NCI-H446 (cell line): ENCODE data around the gene BNC2.
"Not testable (repeated sequence)": the region's sequence is repeated elsewhere in the genome, so short reads cannot be mapped to it uniquely, and the experiment has no call there.

ENCODE experiments used
- DNase-seq, 2 experiments: peaks; one replicate each; lab custom pipeline; 2025; lab: John Stamatoyannopoulos, UW

Gene BNC2

GRCh38 chr9:16501141-16501540, 369.3 kb downstream of the BNC2 start:
- no peak for DNase-seq

GRCh38 chr9:16500386-16500785, 370.1 kb downstream of the BNC2 start:
- no peak for DNase-seq

DNA sequence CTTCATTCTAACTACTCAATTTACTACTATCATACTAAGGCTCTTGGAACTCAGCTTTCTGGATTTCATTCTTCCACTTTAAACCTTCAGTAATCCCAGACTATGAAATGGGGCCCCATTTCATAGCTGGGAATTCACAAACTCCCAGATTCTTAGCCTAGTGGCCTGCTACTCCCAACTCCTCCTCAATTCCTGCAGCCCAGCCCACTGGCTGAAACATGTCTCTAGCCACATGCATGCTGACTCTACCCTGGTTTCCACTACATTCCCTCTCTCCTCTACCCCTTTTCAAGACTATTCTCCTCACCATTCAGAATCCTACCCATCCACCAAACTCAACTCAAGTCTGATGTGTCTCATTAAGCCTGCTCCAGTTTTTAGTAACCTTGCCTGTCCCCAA, 370.6 kb downstream of the BNC2 start:
- no peak for DNase-seq

DNA sequence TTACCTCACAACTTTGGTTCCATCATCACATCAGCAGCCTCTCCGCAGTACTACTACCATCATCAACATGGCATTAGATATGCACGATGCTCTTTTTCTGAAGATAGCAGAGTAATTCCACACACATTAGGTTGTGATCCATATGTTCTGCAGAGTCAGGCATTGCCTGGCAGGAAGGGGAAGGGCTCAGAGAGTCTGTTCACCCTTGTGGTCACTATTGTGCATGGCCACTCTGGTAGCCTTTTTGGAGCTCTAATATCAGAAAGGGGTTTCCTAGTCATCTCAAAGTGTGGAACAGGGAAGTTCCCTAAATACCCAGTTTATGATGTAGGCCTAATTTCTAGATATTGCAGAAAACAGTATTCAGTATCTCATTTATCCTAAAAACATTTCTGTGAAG, 373.6 kb downstream of the BNC2 start:
- DNase-seq: no peak

- no peak for DNase-seq
These were observed 382.6 kb downstream of the BNC2 start for GRCh38 chr9:16487915-16488314.

DNA sequence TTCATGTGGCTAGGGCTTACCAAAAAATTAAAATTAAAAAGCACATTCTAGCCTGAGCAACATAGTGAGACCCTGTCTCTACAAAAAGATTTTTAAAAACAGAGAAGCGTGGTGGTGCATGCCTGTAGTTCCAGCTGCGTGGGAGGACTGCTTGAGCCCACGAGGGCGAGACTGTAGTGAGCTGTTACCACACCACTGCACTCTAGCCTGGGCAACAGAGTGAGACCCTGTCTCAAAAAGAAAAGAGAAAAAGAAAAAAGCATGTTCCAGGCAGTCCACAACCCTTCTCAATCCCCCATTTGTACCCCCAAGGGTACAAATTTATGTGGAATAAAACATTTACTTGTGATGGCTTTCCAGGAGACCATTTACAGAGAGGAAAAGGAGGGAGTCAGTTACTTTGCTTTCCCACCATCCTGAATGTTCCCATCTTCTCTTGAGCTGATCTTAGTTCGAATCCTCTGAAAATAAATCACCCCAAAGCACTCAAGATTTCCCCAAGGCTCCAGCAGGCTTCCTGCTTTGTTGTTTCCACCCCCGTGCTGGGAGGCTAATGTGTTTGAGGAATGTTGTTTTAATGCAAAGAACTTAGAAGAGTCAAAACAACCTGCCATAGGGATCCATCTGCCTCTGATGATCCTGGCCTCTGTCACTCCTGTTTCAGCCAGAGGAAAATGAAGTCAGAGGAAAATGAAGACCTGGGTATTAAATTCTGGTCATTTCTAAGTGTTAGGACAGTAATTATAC, 384.7 kb downstream of the BNC2 start:
- DNase-seq: no peak

DNA sequence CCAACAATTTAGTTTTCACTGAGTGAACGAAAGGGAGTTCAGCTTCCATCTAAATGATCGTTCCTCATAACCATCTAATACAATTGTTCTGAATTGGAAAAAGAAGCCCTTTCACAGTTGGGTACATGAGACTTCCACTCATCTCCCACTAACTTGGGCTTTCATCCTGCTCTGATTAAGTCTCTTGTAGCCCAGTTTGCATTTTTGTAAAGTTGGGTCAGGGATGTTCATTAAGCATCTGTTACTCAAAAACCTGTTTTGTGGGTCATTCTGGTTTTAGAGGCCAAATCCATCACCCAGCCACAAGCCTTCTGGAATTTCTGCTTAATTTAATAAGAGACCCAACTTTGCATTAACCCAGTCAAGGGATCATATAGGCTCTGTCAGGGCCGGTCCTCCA, 385.3 kb downstream of the BNC2 start:
- no peak for DNase-seq

DNA sequence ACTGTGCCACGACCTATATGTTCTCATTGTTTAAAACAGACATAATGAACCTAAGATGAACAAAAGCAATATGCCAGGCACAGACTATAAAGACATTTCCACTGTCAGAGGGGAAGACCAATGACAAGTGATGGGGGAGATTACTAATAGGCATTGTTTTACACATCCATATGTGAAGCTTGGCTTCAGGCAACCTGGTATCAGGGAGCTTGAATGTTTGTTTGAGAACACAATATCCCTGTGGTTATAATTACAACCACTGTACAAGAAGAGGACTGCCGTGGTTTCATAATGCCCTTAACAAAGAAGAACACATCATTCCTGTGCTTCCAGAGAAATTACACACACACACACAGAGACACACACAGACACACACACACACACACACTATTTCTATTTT, 385.7 kb downstream of the BNC2 start:
- no peak for DNase-seq

DNA sequence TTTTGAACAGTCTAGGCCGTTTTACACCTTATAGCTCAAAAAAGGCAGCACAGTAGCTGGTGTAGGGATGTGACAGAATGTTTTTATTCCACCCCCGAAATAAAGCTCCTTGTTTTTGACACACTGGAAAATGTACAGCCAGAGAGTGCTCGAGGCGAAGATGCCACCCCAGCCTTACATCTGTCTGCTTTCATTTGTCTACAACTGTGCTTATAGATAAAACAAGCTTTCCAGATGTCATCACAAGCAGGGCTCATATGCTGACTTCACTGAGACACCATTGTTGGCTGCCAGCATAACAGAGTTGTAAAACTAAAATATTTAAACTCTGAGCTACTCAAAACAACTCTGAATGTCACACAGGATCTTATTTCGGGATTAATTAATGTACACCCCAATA, 386.3 kb downstream of the BNC2 start:
- DNase-seq: no peak

DNA sequence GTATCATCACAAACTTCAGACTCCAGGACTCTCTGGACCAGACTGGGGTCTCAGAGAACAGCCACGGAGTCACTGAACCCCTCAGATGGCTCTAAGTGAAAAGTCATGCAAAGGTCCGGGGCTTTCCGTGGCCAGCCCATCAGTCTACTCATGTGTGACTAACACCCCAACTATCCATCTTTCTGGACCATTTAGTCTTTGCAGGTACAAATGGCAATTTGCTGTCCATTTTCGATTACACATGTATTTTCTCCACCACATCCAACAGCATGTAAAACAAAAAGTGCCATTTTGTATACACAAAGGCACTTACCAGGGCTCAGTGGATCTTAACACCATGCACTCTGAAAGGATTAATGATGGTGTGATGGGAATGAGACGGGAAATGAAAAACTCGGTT, 387.7 kb downstream of the BNC2 start:
- no peak for DNase-seq

GRCh38 chr9:16480584-16480983, 389.9 kb downstream of the BNC2 start:
- not testable (repeated sequence) for DNase-seq

- no peak for DNase-seq
These were observed 394.5 kb downstream of the BNC2 start for GRCh38 chr9:16475996-16476395.

DNA sequence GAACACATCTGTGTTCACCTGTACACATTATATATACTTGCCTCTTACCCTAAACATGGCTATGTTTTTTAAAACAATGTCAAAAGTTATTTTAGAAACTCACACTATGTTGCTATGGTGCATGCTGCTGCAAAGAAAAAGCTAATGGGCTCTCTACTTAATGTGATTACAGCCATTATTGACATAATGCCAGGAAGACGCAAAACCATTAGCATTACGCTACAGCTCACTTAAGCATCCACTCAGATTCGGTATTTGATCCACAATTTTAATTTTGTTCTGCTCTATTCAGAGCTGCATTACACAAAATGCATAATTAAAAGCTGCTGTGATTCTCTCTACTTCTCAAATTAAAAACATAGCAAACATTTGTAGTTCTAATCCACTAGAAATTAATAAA, 395.2 kb downstream of the BNC2 start:
- DNase-seq: no peak

GRCh38 chr9:16469184-16469583, 401.3 kb downstream of the BNC2 start:
- DNase-seq: no peak

GRCh38 chr9:16461851-16462250, 408.6 kb downstream of the BNC2 start:
- DNase-seq: no peak

GRCh38 chr9:16461137-16461840, 409.2 kb downstream of the BNC2 start:
- DNase-seq: no peak

GRCh38 chr9:16460696-16461095, 409.8 kb downstream of the BNC2 start:
- DNase-seq: no peak

DNA sequence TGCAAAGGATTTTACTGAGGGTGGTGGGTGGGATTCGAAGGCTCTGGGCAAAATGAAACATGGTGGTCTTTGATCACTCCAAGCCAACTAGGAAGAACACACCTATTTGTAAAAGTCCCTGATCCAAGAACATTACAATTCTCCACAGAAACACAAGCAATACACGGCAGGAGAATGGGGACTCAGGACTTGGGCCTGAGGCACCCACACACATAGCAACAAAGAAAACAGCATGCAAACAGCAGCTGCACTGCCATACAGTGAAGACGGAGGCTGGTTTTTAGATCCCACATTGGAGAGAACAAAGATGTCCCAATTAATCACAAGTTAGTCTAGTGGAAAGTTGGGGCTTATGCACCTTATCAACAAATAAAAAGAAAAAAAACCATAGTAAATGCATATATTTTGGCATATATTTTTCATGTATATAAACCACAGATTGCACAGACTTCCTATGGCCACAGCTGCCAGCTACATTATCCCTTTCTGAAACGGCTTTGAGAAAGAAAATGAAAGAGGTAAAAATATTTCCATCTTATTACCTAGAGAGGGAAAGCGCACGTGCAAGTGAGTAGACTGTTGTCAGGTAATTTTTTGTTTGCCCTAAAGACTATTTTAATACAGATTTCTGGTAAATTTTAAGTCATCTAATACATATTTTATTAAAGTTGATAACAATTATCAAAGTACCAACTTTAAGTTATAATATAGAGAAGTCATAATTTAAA, 410.9 kb downstream of the BNC2 start:
- DNase-seq: peak in 1 of 2 experiments; percentile 2

GRCh38 chr9:16458696-16459420, 411.6 kb downstream of the BNC2 start:
- no peak for DNase-seq

- DNase-seq: no peak
These were observed 414.6 kb downstream of the BNC2 start for GRCh38 chr9:16455842-16456241.

GRCh38 chr9:16453390-16453789, 417.1 kb downstream of the BNC2 start:
- no peak for DNase-seq

- no peak for DNase-seq
These were observed 419.9 kb downstream of the BNC2 start for GRCh38 chr9:16450578-16450977.
